H9 (cell line): ENCODE results near the gene NFKB2. TPM values are rescaled to one million over a fixed set of nuclear protein-coding genes. Genes with fewer than 3 reads are reported as not detected.

Experiments used
- DNase-seq: peaks from one replicate; pipeline ENCODE4 v3.0.0-alpha.2; 2017
- H2AFZ ChIP-seq: one replicate; pipeline ENCODE4 v1.6.1; 2013; ENCODE audit warnings: mild to moderate bottlenecking, low read length, control low read depth, moderate library complexity
- H2AK5ac ChIP-seq: 2 replicates; pipeline ENCODE4 v1.6.1; 2013; ENCODE audit warnings: low read length, control low read depth, mixed read lengths; ENCODE audit not compliant: insufficient read length
- H2BK120ac ChIP-seq: one replicate; pipeline ENCODE4 v1.6.1; 2013; ENCODE audit warnings: low read depth, mild to moderate bottlenecking, low read length, control low read depth, inconsistent platforms; ENCODE audit not compliant: poor library complexity, severe bottlenecking
- H2BK12ac ChIP-seq: 2 replicates; pipeline ENCODE4 v1.6.1; 2013; ENCODE audit warnings: low read length, control low read depth, mixed read lengths, low read depth; ENCODE audit not compliant: insufficient read length
- H2BK15ac ChIP-seq: 2 replicates; pipeline ENCODE4 v1.6.1; 2013; ENCODE audit warnings: low read depth, low read length, control low read depth
- H2BK20ac ChIP-seq: one replicate; pipeline ENCODE4 v1.6.1; 2013; ENCODE audit warnings: low read depth, mild to moderate bottlenecking, low read length, control low read depth, inconsistent platforms; ENCODE audit not compliant: poor library complexity, severe bottlenecking
- H2BK5ac ChIP-seq: 2 replicates; pipeline ENCODE4 v1.6.1; 2013; ENCODE audit warnings: low read length, control low read depth, mixed read lengths; ENCODE audit not compliant: insufficient read length
- H3K14ac ChIP-seq: 2 replicates; pipeline ENCODE4 v1.6.1; 2013; ENCODE audit warnings: low read length, control low read depth; ENCODE audit not compliant: insufficient read depth
- H3K18ac ChIP-seq: 2 replicates; pipeline ENCODE4 v1.6.1; 2013; ENCODE audit warnings: low read depth, mild to moderate bottlenecking, mixed read lengths, low read length, control low read depth; ENCODE audit not compliant: insufficient read length
- H3K23ac ChIP-seq: 2 replicates; pipeline ENCODE4 v1.6.1; 2013; ENCODE audit warnings: low read length, control low read depth, mixed read lengths, low read depth; ENCODE audit not compliant: insufficient read length
- H3K23me2 ChIP-seq: 2 replicates; pipeline ENCODE4 v1.6.1; 2013; ENCODE audit warnings: low read depth, mild to moderate bottlenecking, mixed read lengths, low read length, control low read depth; ENCODE audit not compliant: insufficient read length, poor library complexity, severe bottlenecking
- H3K27ac ChIP-seq: 2 replicates; pipeline ENCODE4 v1.5.1; 2013; ENCODE audit warnings: low read length, control low read depth, mixed read lengths, low read depth; ENCODE audit not compliant: insufficient read length
- H3K27me3 ChIP-seq: 2 replicates; pipeline ENCODE4 v1.6.1; 2013; ENCODE audit warnings: low read length, control low read depth, inconsistent platforms; ENCODE audit not compliant: insufficient read depth
- H3K4ac ChIP-seq: 2 replicates; pipeline ENCODE4 v1.6.1; 2013; ENCODE audit warnings: low read depth, mild to moderate bottlenecking, control low read depth, inconsistent platforms, low read length, moderate library complexity
- H3K4me1 ChIP-seq: 2 replicates; pipeline ENCODE4 v1.6.1; 2013; ENCODE audit warnings: low read length, control low read depth, inconsistent platforms; ENCODE audit not compliant: insufficient read depth
- H3K4me2 ChIP-seq: 2 replicates; pipeline ENCODE4 v1.6.1; 2013; ENCODE audit warnings: low read length, control low read depth, mixed read lengths; ENCODE audit not compliant: insufficient read length, insufficient read depth
- H3K56ac ChIP-seq: 2 replicates; pipeline ENCODE4 v1.6.1; 2013; ENCODE audit warnings: low read depth, mild to moderate bottlenecking, mixed read lengths, low read length, control low read depth; ENCODE audit not compliant: insufficient read length
- H3K79me1 ChIP-seq: 2 replicates; pipeline ENCODE4 v1.6.1; 2013; ENCODE audit warnings: low read depth, mild to moderate bottlenecking, moderate library complexity, low read length, control low read depth, inconsistent platforms; ENCODE audit not compliant: insufficient read depth, poor library complexity, severe bottlenecking
- H3K79me2 ChIP-seq: 2 replicates; pipeline ENCODE4 v1.6.1; 2013; ENCODE audit warnings: low read length, control low read depth, inconsistent platforms; ENCODE audit not compliant: insufficient read depth
- H3K9ac ChIP-seq: 2 replicates; pipeline ENCODE4 v1.6.1; 2013; ENCODE audit warnings: low read length, control low read depth, mixed read lengths; ENCODE audit not compliant: insufficient read length; ENCODE audit errors: extremely low read depth
- H3K9me3 ChIP-seq: one replicate; pipeline ENCODE4 v1.6.1; 2013; ENCODE audit warnings: low read depth, low read length, inconsistent platforms; ENCODE audit not compliant: control insufficient read depth
- H3T11ph ChIP-seq: one replicate; pipeline ENCODE4 v1.6.1; 2013; ENCODE audit warnings: mild to moderate bottlenecking, low read length, control low read depth, inconsistent platforms
- H4K20me1 ChIP-seq: one replicate; pipeline ENCODE4 v1.6.1; 2013; ENCODE audit not compliant: control insufficient read depth, insufficient read length, insufficient read depth
- H4K5ac ChIP-seq: 2 replicates; pipeline ENCODE4 v1.6.1; 2013; ENCODE audit warnings: low read depth, mild to moderate bottlenecking, mixed read lengths, low read length, control low read depth; ENCODE audit not compliant: insufficient read length
- H4K8ac ChIP-seq: replicated peaks from 2 replicates; pipeline ENCODE4 v1.6.1; 2013; ENCODE audit warnings: low read length, control low read depth, mixed read lengths, low read depth; ENCODE audit not compliant: insufficient read length
- H4K91ac ChIP-seq: 2 replicates; pipeline ENCODE4 v1.6.1; 2013; ENCODE audit warnings: low read depth, mild to moderate bottlenecking, moderate library complexity, mixed read lengths, low read length, control low read depth; ENCODE audit not compliant: insufficient read length
- H3K27ac Mint-ChIP-seq, 3 experiments: 2 replicates in 2 of 3; 3 replicates in 1 of 3; pipeline ENCODE4 v1.8.0; 2020 to 2021; ENCODE audit warnings: mixed read lengths in 3 of 3, mild to moderate bottlenecking in 1 of 3, moderate library complexity in 1 of 3
- H3K27me3 Mint-ChIP-seq: 2 replicates; pipeline ENCODE4 v1.8.0; 2021; ENCODE audit warnings: low read depth, mild to moderate bottlenecking, moderate library complexity, mixed read lengths
- H3K36me3 Mint-ChIP-seq, 3 experiments: 2 replicates in 2 of 3; 3 replicates in 1 of 3; pipeline ENCODE4 v1.8.0; 2020 to 2021; ENCODE audit warnings: low read depth in 3 of 3, mixed read lengths in 3 of 3; ENCODE audit not compliant: insufficient read depth in 1 of 3
- H3K4me1 Mint-ChIP-seq, 2 experiments: 2 replicates each; pipeline ENCODE4 v1.8.0; 2020; ENCODE audit warnings: mixed read lengths in 2 of 2
- H3K4me3 Mint-ChIP-seq, 2 experiments: 2 replicates in 1 of 2; 3 replicates in 1 of 2; pipeline ENCODE4 v1.8.0; 2020 to 2021; ENCODE audit warnings: mild to moderate bottlenecking in 2 of 2, mixed read lengths in 2 of 2, moderate library complexity in 1 of 2
- H3K9me3 Mint-ChIP-seq, 2 experiments: 2 replicates in 1 of 2; 3 replicates in 1 of 2; pipeline ENCODE4 v1.8.0; 2020; ENCODE audit warnings: mild to moderate bottlenecking in 2 of 2, mixed read lengths in 2 of 2, moderate library complexity in 1 of 2
- CTCF ChIP-seq: fragments of 200-600 bp; sonication (generic); conservative IDR thresholded peaks from 3 replicates; pipeline ENCODE4 v1.8.0; 2021; ENCODE audit warnings: antibody characterized with exemption, mild to moderate bottlenecking
- WGBS: extraction: QIAGEN DNeasy Blood & Tissue Kit; methylation state at CpG from one replicate; pipeline ENCODE4 v1.1.7; 2013; ENCODE audit warnings: missing lambda C conversion rate, low lambda C conversion rate, mixed read lengths; ENCODE audit not compliant: insufficient read length; ENCODE audit errors: extremely low coverage; 5-methylcytosine and 5-hydroxymethylcytosine counted together
- total RNA-seq: library from RNA; stranded (reverse); gene quantifications from 2 replicates; pipeline ENCODE4 v1.2.1, GENCODE V29; 2021

Gene NFKB2
- total RNA-seq, 1 experiment from 2014 or later, result 23.7 TPM

GRCh38 chr10:102367441-102367840 lies 28.1 kb upstream of the NFKB2 start:
- no peak for DNase-seq
- Histone ChIP-seq H3K4me1 (no peaks in the 10 kb centered on the region), H4K20me1 (no peaks in the 10 kb centered on the region), H2BK120ac (no peak overlapping the region), H2BK5ac (no peak overlapping the region), H3K4me2 (no peak overlapping the region), H3K4ac (no peak overlapping the region), H4K8ac (no peak overlapping the region), H2BK20ac (no peak overlapping the region), H3K79me1 (no peaks in the 10 kb centered on the region), H3K14ac (no peak overlapping the region), H3K9ac (no peak overlapping the region), H3K79me2 (no peaks in the 10 kb centered on the region), H4K91ac (no peak overlapping the region), H2AFZ (no peak overlapping the region), H2AK5ac (no peak overlapping the region), H3K9me3 (no peaks in the 10 kb centered on the region), H3K23me2 (no peaks in the 10 kb centered on the region), H4K5ac (no peak overlapping the region), H3T11ph (no peak overlapping the region), H3K18ac (no peak overlapping the region), H2BK12ac (no peak overlapping the region), H3K23ac (no peak overlapping the region), H3K27ac (no peak overlapping the region), H2BK15ac (no peak overlapping the region), H3K27me3 (no peaks in the 10 kb centered on the region), H3K56ac (no peak overlapping the region)
- Mint-ChIP-seq H3K9me3 (0 out of 5 replicates have a peak, but pooled peaks cover 0 to 4% of the 10 kb centered on the region in 2 experiments), H3K36me3 (peaks cover 43 to 84% (median 73%) of the 10 kb centered on the region in 3 experiments), H3K27me3 (no peaks in the 10 kb centered on the region), H3K4me1 (no peaks in the 10 kb centered on the region), H3K27ac (no peak overlapping the region), H3K4me3 (no peak overlapping the region)
- no CpG with 5 or more reads among the region's 1 CpG for WGBS
- no peak for TF ChIP-seq CTCF
